Skin of body (tissue), 2 donors: ENCODE measurements around the gene HOXA1. TPM values are rescaled to one million over a fixed set of nuclear protein-coding genes. Genes with fewer than 3 reads are reported as not detected.
A peak's percentile ranks its signal among the peaks of the same experiment; 100 is the strongest.

Source experiments
- DNase-seq: peaks from one replicate; lab custom pipeline; 2025; lab: John Stamatoyannopoulos, UW
- total RNA-seq: library from RNA; depleted of rRNA; stranded (reverse); fragments of >200 nt; gene quantifications from one replicate; pipeline ENCODE4 v1.2.3, GENCODE V29; 2014

Gene HOXA1
- total RNA-seq, 1 donor from 2014 or later: 0.59 TPM

DNA sequence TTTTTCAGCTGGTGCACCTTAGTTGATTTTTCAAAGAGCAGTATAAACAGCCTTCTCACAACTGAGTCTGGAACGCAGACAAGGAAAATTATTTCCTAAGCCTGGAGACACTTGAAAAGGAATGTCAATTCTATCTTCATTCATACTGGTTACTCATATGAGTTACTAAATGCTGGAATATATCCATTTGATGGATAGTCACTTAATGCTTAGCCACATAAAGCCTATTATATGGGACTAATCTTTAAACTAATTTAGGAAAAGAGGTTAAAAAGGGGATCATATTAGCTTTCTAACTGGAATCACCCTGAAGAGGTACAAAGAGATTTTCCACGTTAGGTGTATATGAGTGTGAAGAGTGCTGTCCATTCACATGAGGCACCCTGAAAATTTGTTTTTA lies 36.4 kb upstream of the HOXA1 start:
- DNase-seq: no peak

DNA sequence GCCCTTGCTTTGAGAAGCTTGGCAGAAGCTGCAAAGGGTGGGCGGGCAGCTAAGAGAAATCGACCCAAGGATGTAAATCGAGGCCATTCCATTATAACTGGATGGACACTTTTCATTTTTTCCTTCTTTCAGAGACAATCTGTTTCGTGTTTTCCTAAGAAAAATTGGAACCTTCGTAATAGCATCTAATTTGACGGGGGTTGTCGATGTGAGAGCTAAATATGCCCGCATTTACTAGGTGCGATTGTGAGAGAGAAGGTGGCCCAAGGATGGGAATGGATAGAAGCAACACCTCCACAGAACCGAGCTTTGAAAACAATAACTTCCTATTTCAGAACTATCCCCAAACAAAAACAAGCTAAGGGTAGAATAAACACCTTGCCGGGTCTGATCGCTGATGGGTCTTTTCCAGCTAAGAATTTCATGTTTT lies 35.6 kb upstream of the HOXA1 start:
- no peak for DNase-seq

DNA sequence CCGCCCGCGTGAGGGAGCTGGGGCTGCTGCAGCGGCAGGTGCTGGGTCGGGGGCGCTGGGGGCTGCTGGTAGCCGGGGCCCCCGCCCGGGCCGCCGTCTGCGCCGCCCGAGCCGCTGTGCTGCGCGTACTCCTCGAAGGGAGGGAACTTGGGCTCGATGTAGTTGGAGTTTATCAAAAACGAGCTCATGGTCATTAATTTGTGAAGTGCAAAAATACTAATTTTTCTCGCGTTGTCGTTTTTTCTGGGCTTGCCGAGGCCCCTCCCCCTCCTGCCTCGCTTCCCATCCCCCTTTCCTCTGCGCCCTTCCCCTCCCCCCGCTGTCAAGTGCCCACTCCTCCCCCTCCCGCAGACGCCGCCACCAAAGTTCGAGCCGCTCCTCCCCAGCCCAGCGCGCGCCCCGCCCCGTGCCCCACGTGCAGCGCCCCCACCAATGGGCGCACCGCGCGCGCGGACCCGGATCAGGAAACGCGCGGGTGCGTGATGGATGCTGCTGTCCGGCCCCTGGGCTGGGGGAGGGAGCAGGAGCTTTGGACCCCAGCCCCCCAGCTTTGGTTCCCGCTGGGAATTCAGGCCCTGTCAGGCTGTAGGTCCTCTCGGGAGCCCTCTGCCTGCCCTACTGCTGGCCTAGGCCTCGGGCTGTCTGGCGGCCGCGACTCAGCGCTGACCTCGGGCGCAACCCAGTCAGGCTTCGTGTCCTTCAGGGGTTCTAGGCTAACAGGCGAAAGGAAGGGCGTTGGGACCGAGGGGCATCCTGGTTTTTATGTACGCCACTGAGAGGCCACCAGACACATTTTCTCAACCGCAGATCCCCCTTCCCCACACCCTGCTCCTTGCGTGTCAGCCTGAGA lies 35.0 kb upstream of the HOXA1 start, which contains the start of gene HOXA4:
TSS of gene HOXA4 (minus strand) at position 218 of the 850 bp plus-strand sequence. CDS start at position 194, 24 bp downstream.
- DNase-seq: peak; percentile 83

GRCh38 chr7:27129729-27130539 lies 34.1 kb upstream of the HOXA1 start:
- DNase-seq: no peak

DNA sequence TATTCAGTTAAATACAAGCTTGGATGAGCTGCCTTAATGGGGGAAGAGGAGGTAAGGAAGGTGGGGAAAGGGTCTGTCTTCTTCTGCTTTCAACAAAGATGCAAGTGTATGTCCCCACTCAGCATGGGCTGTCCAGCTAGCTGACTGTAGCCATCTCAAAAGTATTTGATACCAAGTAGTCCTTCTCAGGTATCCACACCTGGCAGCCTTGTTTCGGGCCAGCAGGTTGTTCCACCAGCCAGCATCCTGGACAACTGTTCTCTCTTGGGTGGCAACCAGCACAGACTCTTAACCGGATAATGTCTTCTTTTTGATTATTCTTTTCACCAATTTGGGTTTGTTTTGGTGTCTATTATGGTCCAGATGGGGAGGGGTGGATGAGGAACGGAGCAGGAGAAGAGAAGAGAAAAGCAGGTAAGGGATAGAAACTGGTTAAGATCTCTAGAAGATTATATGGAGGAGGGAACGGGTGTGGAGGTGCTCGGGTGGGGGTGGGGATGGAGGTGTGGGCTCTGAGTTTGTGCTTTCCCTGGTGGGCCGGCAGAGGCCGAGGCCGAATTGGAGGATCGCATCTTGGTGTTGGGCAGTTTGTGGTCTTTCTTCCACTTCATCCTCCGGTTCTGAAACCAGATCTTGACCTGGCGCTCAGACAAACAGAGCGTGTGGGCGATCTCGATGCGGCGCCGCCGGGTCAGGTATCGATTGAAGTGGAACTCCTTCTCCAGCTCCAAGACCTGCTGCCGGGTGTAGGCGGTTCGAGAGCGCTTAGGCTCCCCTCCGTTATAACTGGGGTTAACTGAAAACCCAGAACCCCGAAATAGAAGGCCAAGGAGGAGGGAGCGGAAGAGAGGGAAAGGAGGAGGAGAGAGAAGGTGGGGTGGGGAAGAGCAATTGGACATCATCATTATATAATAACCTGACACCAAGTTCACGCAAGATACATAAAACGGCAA lies 33.3 kb upstream of the HOXA1 start:
- DNase-seq: no peak

DNA sequence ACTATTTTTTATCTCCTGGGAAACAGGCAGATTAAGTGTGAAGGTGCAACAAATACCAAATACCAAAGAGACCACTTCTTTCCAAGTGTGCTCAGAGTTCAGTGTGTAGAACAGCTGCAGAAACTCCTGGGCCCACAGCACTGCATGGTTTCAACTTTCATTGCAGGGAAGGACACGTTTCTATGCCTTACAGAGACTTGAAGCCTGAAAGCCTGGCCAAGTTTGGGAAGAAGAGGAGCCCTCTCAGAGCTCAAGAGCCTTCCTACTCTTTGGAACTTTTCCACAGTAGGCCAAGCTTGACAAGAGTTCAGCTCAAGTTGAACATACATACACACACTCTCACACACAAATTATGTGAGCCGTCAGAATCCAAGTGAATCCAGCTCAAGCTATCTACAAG lies 32.2 kb upstream of the HOXA1 start:
- peak; percentile 52 for DNase-seq

DNA sequence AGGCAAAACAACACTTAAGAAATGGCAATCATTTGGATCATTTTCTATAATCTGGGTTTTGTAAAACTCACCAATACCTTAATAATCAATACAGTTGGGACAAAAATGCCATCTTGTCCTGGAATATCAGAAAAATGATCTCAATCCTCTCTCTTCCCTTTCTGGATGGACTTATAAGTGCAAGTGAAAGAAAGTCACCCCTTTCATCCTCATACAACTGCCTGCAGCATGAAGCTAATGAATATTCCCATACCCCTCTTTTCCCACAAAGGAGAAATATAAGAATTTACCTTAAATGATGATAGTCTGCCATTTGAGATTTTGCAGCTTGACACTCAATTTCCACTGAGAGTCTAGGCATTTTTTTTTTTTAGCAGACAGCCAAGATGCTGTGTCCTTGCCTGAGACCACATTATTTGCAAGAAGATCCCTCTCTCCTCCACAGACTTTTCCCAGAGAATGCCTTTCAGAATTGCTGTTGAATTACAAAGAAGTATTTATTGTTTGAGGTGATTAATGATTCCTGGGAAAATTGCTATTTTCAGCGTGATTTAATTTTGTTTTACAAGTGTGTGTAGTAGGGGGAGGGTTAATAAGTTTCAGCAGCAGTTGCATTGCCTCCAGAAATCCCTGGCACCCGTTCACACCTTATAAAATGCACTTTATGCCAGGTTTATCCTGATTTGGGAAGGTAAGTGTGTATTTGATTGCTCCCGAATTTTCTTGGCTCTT lies 31.0 kb upstream of the HOXA1 start:
- DNase-seq: no peak

- DNase-seq: no peak
Measured at GRCh38 chr7:27125986-27126394, 30.2 kb upstream of the HOXA1 start.

DNA sequence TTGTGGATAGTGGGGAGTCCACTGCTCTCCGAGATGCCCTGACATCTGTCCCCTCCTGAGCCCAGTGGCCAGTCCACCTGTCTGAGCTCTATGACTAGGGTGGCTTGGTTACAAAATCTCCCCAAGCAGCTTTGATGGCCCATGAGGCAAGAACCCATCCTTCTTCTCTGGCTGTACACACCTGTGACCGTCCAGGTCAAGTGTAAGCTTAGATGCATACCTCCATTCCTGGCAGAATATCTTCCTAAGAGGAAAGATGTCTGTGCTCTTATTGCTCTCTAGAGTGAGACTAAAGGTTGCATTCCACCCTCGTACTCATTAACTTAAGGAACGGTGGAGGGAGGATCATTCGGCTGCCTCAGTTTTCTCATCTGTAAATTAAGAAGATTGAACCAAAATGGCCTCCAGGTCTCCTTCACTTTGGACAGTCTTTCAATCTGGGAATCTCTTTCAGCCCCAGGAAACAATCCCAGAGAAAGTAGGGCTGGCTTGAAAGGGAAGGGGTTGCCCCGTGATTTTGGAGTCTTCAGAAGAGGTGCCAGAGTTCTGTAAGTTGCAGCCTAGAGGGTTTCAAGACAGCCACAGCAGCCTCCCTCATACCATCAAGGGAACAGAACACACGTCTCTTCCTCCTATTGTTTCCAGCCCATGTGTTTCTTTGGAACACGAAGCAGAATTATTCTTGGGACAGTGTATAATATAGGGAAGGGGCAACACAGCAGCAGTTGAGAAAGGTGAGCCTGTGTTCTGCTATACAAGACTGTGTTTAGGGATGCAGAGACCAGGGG lies 29.3 kb upstream of the HOXA1 start:
- DNase-seq: no peak

DNA sequence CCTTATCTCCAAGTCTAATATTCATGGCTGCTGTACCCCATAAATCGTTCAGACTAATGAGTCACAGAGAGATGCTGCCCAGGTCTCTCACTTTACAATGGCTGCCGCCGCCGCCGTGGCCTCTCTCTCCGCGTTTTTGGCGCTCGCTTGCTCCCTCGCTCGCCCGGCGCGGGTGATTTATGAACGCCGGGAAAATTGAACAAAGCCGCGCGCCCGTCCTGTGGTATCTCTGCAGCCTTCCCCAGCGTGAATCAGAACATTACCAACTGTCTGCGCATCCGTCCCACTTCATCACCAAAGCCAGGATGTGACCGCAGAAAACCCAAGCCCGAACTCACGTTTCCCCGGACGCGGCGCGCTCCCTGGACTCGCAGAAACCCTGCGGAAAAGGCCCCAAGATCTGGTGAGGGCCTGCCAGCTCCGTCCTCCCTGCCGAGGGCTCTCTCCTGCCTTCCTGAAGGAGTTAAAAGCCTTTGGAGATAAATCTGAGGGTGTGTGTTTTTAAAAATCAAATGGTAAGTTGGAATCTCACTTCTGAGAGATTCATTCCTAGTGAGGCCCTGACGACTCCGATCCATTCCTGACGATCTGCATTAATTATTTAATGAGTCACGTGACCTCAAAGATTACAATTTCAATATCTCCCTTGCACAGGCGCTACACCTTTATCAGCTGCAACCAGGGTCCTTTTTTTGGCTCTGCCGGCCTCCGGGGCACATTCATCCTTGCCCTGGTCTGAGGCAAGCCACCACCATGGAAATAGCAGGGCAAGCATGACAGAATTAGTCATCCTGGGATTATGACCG lies 28.5 kb upstream of the HOXA1 start:
- no peak for DNase-seq

DNA sequence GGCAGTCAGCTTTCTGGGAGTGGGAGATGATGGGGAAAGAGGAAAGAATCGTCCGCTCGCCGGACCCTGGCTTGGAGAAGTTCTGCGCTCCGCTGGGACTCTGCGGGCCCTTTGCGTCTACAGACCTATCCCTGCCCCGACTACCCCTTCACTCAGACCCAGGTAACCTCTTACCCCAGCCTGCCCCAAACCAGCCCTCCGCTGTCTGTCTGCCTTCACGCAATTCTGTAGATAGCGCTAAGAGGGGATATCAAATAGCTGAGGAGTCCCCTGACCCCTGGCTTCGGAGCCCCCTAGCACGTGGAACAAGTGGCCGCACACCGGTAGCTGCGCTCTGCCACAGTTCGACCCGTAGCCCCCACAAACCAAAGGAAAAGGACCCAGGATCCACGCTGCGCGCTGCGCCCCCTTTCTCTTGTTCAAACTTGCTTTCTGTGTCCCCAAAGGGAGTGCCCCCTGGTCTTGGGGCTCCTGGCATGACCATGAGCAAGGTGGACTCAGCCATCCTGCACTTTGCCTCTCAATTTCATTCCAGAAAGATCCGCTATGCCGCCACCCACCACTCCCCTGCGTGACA lies 27.8 kb upstream of the HOXA1 start:
- DNase-seq: no peak

GRCh38 chr7:27123007-27123476 lies 27.2 kb upstream of the HOXA1 start:
- DNase-seq: no peak

GRCh38 chr7:27122077-27122910 lies 26.5 kb upstream of the HOXA1 start:
- DNase-seq: no peak

GRCh38 chr7:27121684-27122076 lies 25.9 kb upstream of the HOXA1 start:
- DNase-seq: no peak

DNA sequence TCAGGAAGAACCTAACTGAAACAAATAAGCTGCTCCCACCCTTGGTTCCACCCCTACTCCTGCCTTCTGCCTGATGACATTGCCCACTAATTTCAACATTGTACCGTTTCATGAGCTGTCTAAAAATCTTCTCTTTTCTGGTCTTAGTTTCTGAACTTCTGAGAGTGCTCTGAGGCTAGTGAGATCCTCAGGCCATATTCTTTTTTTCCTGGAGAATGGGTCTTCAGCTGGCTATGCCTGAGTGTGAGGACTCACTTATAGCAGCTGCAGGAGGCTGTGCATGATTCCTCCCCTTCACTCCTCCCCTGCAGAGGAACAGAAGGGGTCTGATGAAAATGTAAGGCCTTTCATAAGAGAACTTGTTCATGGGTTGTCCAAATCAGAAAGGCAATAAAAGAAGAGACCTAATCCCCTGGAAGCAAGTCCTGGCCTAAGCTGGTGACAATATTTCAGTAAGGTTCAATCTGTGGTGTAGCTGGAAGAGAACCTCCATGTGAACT lies 23.7 kb upstream of the HOXA1 start:
- DNase-seq: no peak

DNA sequence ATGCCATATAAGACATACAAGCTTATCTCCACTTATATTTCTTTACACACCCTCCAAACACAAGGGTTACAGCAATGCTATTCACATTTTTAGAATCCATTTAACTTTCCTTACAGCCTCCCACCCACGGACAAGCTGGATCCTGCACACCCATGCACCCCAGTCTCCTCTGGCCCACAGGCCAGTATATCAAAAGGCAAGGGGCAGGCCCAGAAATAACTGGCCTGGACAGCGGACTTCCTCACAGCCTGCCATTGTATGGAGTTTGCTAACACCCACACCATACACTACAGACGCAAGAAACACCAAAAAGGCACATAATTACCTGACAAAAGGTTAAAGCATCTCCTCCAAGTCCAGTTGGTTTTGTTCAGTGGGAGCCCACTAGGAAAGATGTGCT lies 22.8 kb upstream of the HOXA1 start:
- DNase-seq: no peak

DNA sequence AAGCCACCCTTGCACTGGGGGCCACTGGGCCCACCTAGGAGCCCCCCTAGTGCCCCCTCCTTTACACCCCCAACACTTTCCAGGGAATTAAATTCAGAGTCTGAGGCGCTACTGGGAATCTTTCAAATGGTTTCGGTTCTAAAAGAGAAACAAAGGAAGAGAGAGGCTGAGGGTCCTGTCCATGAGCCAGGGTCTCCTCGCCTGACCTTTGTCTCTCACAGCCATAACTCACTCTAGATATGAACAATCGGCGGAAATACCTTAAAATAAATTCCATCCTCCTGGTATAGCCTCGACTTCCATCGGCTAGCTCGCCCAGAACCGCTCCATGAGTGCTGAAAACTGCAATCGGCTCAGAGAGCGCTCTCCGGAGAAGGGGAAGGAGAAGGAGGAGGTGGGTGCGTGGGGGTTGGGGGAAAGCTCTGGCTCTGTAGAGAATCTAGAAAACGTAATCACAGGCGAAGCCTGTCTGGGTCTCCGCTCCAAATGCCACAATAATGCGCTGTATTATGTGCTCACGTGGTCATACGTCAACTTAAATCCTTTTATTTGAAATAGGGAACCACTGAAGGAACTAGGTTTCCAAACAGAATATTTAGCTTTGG lies 22.2 kb upstream of the HOXA1 start:
- DNase-seq: no peak
